Vagina (tissue), 2 donors: ENCODE measurements around the gene ATP2C2. TPM values are rescaled to one million over a fixed set of nuclear protein-coding genes. Genes with fewer than 3 reads are reported as not detected.
"Not testable (repeated sequence)": the region's sequence is repeated elsewhere in the genome, so short reads cannot be mapped to it uniquely, and the experiment has no call there.

Source experiments
- DNase-seq, 2 donors: peaks; one replicate each; pipeline ENCODE4 v3.0.0-alpha.2; 2017; ENCODE audit errors: extremely low spot score in 2 of 2
- H3K27ac ChIP-seq: fragments of 200-600 bp; sonication (generic); one replicate; pipeline ENCODE4 v1.5.1; 2019
- H3K27me3 ChIP-seq: fragments of 200-600 bp; sonication (generic); one replicate; pipeline ENCODE4 v1.5.1; 2019
- H3K36me3 ChIP-seq, 2 donors: fragments of 200-600 bp; sonication (generic); one replicate each; pipeline ENCODE4 v1.5.1; 2017 to 2019
- H3K4me1 ChIP-seq: fragments of 200-600 bp; sonication (generic); one replicate; pipeline ENCODE4 v1.5.1; 2019
- H3K4me3 ChIP-seq, 2 donors: fragments of 200-600 bp; sonication (generic); 1 replicate in 1 of 2; 2 replicates in 1 of 2; pipeline ENCODE4 v1.5.1; 2016 to 2019
- H3K9me3 ChIP-seq: fragments of 200-600 bp; sonication (generic); one replicate; pipeline ENCODE4 v1.5.1; 2019
- CTCF ChIP-seq, 3 experiments: fragments of 450-650 bp in 2 of 3; fragments of 200-600 bp in 1 of 3; sonication (generic) in 1 of 3; IDR thresholded peaks; one replicate each; pipeline ENCODE4 v1.5.1; 2017 to 2019; ENCODE audit warnings: antibody characterized with exemption in 3 of 3, mild to moderate bottlenecking in 2 of 3, moderate library complexity in 2 of 3
- POLR2A ChIP-seq, 2 donors: fragments of 450-650 bp; IDR thresholded peaks; one replicate each; pipeline ENCODE4 v1.6.1; 2017; ENCODE audit warnings: antibody characterized with exemption in 2 of 2, mild to moderate bottlenecking in 2 of 2, moderate library complexity in 2 of 2
- POLR2AphosphoS5 ChIP-seq, 2 donors: sonication (generic); formaldehyde crosslinking; IDR thresholded peaks; one replicate each; pipeline ENCODE4 v1.9.0; 2017; ENCODE audit warnings: antibody characterized with exemption in 2 of 2, mild to moderate bottlenecking in 2 of 2, low read depth in 1 of 2; ENCODE audit not compliant: insufficient read depth in 1 of 2
- intact Hi-C: fragments of 100-400 bp; cut with DNase I; formaldehyde crosslinking; loops from one replicate; pipeline ENCODE4 v1.15.1; 2023
- total RNA-seq: library from RNA; depleted of rRNA; stranded (reverse); fragments of >200 nt; gene quantifications from one replicate; pipeline ENCODE4 v1.2.3, GENCODE V29; 2016

The ATP2C2 gene
- total RNA-seq, 1 donor from 2014 or later: 35.1 TPM

DNA sequence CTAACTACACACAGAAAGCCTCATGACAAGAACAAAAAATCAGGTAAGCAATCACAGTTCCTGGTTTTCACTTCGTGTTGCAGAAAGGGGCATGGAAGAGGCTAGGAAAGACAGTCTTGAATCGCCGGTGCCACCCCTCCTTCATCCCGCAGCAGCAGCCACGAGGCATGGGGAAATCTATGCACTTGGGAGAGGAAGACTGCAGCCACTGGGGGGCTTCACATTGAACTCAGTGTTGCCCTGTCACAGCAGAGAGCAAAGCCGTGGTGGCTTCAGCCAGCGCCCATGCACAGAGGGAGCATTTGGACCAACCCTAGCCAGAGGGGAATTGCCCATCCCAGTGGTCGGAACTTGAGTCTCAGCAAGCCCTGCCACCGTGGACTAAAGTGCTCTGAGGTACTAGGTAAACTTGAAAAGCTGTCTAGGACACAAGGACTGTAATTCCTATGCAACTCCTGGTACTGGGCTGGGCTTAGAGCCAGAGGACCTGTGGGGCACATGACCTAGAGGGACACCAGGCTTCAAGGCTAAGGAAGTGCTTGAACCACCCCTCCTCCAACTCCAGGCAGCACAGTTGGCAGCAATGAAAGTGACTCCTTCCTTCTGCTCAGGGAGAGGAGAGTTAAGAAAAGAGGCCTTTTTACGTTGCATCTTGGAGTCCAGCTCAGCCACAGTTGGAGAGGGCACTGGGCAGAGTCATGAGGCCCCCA lies 35.2 kb upstream of the ATP2C2 start:
- H3K4me3 ChIP-seq: no peak overlapping the region
- no peaks in the 10 kb centered on the region for H3K27me3 ChIP-seq
- H3K9me3 ChIP-seq: no peaks in the 10 kb centered on the region
- intact Hi-C loops: no loop called here
- TF ChIP-seq POLR2A (IDR thresholded peaks at IDR 0.05): no peak
- no peak overlapping the region for H3K27ac ChIP-seq
- H3K36me3 ChIP-seq: no peaks in the 10 kb centered on the region
- no peak for DNase-seq
- no peaks in the 10 kb centered on the region for H3K4me1 ChIP-seq

GRCh38 chr16:84334058-84334457 lies 34.3 kb upstream of the ATP2C2 start:
- no peak overlapping the region for H3K27ac ChIP-seq
- H3K9me3 ChIP-seq: no peaks in the 10 kb centered on the region
- no peaks in the 10 kb centered on the region for H3K27me3 ChIP-seq
- TF ChIP-seq POLR2A (IDR thresholded peaks at IDR 0.05): no peak
- TF ChIP-seq CTCF (IDR thresholded peaks at IDR 0.05): no peak
- TF ChIP-seq POLR2AphosphoS5 (IDR thresholded peaks at IDR 0.05; ENCODE audit: insufficient read depth in 1 of 2, low read depth in 1 of 2): no peak
- H3K36me3 ChIP-seq: no peaks in the 10 kb centered on the region
- no peak overlapping the region for H3K4me3 ChIP-seq
- H3K4me1 ChIP-seq: no peaks in the 10 kb centered on the region
- intact Hi-C loops: no loop called here
- DNase-seq: no peak

DNA sequence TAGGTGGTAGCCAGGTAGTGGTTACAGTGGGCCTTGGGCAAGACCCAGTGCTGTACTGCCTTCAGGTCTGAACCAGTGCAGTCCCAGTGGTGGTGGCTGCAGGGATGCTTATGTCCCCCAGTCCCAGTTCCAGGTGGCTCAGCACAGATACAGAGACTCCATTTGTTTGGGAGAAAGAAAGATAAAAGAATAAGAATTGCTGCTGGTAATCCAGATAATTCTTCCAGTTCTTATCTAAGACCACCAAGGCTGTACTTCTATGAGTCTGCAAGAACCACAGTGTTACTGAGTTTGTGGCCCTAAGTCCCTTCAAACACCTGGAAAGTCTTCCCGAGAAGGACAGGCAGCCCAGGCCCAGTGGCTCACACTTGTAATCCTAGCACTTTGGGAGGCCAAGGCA lies 33.9 kb upstream of the ATP2C2 start:
- Histone ChIP-seq H3K4me1 (no peaks in the 10 kb centered on the region), H3K27ac (no peak overlapping the region), H3K9me3 (no peaks in the 10 kb centered on the region), H3K27me3 (no peaks in the 10 kb centered on the region), H3K4me3 (no peak overlapping the region), H3K36me3 (no peaks in the 10 kb centered on the region)
- intact Hi-C loops: no loop called here
- no peak for DNase-seq
- TF ChIP-seq CTCF (IDR thresholded peaks at IDR 0.05) (no peak), POLR2A (IDR thresholded peaks at IDR 0.05) (no peak), POLR2AphosphoS5 (IDR thresholded peaks at IDR 0.05; ENCODE audit: insufficient read depth in 1 of 2, low read depth in 1 of 2) (no peak)

- DNase-seq, H3K9me3 ChIP-seq, H3K27me3 ChIP-seq, H3K4me1 ChIP-seq, H3K27ac ChIP-seq, H3K4me3 ChIP-seq, intact Hi-C loops, H3K36me3 ChIP-seq: not testable (repeated sequence)
These were observed 31.1 kb upstream of the ATP2C2 start for GRCh38 chr16:84337236-84337635.

GRCh38 chr16:84339311-84339710 lies 29.0 kb upstream of the ATP2C2 start:
- Histone ChIP-seq H3K36me3 (no peaks in the 10 kb centered on the region), H3K4me1 (no peaks in the 10 kb centered on the region), H3K27me3 (no peaks in the 10 kb centered on the region), H3K4me3 (no peak overlapping the region), H3K27ac (no peak overlapping the region), H3K9me3 (no peaks in the 10 kb centered on the region)
- TF ChIP-seq POLR2A (IDR thresholded peaks at IDR 0.05) (no peak), POLR2AphosphoS5 (IDR thresholded peaks at IDR 0.05; ENCODE audit: insufficient read depth in 1 of 2, low read depth in 1 of 2) (no peak), CTCF (IDR thresholded peaks at IDR 0.05) (no peak)
- DNase-seq: no peak
- intact Hi-C loops: no loop called here

DNA sequence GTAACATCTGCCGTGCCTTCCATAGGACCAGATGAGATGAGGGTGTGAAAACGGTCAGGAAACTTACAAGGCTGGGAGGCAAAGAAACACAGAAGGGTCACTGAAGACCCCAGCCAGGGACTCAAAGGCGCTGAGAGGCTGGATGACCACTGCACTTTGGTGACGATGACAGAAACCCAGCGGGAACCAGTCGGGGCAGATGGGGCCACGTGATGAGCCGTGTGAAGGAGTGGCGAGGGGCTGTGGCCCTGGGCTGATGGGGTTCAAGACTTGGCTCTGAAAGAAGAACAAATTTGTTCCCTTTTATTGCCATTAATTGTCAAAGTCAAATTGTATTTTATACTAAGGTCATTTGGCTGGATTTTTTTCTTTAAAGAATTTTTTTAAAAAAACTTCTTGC lies 28.6 kb upstream of the ATP2C2 start:
- H3K4me3 ChIP-seq: no peak overlapping the region
- no peaks in the 10 kb centered on the region for H3K4me1 ChIP-seq
- no peak for DNase-seq
- no peaks in the 10 kb centered on the region for H3K36me3 ChIP-seq
- no peak overlapping the region for H3K27ac ChIP-seq
- TF ChIP-seq POLR2AphosphoS5 (IDR thresholded peaks at IDR 0.05; ENCODE audit: insufficient read depth in 1 of 2, low read depth in 1 of 2) (no peak), POLR2A (IDR thresholded peaks at IDR 0.05) (no peak), CTCF (IDR thresholded peaks at IDR 0.05) (no peak)
- no peaks in the 10 kb centered on the region for H3K9me3 ChIP-seq
- H3K27me3 ChIP-seq: no peaks in the 10 kb centered on the region
- intact Hi-C loops: no loop called here
